Glomerular endothelial cell (primary cell): ENCODE data around the gene CMSS1. TPM values are rescaled to one million over a fixed set of nuclear protein-coding genes. Genes with fewer than 3 reads are reported as not detected.

Source experiments
- DNase-seq: peaks from one replicate; pipeline ENCODE4 v3.0.0-alpha.2; 2011; ENCODE audit warnings: low read depth, low spot score; ENCODE audit errors: extremely low read depth
- total RNA-seq: library from RNA; depleted of rRNA; stranded (reverse); fragments of >200 nt; gene quantifications from 2 replicates; pipeline ENCODE4 v1.2.3, GENCODE V29; 2015

The CMSS1 gene
- total RNA-seq, 1 donor from 2014 or later = 12.4 TPM

DNA sequence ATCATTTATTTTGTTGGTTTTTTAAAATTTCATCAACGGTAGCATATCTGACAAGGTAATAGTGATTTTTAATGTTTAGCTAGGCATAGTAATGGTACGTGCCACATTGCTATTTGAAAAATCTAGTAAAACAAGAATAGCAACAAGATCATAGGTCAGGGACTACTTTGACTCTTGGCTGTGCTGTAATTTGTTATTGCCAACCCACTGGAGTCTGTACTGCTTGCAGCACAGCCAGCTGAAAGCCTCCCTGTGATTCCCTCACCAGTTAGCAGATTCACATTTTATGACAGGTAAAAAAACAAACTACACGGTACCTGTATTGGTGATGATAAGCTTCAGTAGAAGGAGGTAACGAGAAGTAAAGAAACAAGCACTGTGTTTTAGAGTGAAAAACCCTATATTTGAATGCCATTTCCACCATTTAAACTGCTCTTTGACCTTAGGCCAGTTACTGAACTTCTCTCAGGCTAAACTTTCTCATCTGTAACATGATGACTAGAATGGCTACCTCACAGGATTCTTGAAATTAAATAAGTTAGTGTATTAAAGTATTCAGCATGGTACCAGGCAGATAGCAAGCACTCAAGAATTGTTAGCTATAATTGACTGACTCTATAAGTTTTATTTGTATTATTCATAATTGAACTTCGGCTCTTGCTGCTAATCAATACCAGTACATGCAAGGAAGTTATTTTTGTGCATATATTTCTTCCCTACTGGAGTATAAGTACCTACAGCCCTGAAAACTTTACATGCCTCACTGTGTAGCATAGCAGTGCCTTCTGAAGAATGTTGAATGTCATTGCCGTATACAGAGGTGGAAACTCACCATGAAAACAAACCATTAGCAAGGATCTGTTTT is 280.5 kb downstream of the CMSS1 start:
- DNase-seq = no peak

DNA sequence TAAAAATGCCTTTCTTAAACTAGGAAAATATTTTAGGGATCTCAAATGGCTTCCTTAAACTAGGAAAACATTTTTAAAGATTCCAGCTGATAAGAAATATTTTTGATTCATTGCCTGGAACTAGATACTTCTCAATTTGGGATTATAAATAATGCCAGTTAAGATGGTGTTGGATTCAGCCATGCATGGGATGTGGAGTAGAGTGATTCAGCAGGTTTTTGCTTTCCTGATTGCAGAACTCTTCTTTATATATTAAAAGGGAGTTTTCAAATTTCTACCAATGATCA is 281.1 kb downstream of the CMSS1 start:
- DNase-seq = no peak

DNA sequence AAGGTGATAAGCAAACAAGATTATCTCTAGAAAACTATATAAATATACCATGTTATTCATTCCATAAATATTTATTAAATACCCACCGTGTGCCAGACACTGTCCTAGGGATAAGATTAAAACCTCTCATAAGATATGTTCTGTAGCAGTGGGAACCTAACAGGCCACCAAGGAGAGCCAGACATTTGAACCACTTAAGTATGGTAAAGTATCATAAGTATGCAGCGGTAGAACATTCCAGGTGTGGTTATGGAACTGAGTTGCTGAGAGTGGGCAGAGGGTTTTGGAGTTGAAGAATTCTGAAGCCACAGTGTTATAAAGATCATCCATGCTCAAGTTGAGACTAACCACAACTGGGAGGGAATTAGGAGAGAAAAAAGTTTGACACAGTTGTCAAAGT is 282.0 kb downstream of the CMSS1 start:
- DNase-seq = no peak

DNA sequence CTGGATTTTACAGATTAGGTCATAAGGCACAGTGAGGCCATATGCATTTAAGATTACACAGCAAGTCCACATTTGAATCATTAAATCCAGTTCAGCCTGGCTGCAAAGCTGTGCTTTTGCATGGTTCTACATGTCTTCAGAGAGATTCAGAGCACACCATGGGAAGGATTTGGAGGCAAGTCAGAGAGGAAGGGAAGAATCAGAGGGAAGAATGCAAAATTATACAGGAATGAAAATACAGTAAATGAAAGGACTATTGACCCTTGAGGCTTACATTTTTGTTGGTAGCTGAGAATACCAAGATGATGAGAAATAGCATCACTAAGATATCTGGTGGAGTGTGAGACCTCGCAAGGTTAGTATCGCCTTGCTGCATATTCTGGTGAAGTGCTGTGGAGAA is 282.8 kb downstream of the CMSS1 start:
- DNase-seq = no peak

DNA sequence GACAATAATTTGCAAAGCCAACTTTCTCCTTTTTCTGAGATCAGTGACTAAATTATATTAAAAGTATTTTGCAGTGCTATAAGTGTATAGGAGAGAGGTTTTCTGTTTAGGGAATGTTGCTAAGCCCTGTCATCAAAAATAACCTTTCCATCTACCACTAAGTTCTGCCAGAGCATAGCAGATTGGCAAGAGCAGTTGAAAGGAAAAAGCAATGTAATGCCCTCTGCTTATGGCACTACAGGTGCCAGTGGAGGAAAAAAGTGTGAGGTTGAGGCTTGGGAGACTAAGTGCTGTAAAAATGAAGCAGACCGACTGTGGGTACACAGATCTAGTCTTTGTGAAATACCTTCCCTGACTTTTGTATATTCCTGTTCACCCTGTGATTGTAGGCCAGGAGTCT is 285.1 kb downstream of the CMSS1 start:
- DNase-seq = no peak

DNA sequence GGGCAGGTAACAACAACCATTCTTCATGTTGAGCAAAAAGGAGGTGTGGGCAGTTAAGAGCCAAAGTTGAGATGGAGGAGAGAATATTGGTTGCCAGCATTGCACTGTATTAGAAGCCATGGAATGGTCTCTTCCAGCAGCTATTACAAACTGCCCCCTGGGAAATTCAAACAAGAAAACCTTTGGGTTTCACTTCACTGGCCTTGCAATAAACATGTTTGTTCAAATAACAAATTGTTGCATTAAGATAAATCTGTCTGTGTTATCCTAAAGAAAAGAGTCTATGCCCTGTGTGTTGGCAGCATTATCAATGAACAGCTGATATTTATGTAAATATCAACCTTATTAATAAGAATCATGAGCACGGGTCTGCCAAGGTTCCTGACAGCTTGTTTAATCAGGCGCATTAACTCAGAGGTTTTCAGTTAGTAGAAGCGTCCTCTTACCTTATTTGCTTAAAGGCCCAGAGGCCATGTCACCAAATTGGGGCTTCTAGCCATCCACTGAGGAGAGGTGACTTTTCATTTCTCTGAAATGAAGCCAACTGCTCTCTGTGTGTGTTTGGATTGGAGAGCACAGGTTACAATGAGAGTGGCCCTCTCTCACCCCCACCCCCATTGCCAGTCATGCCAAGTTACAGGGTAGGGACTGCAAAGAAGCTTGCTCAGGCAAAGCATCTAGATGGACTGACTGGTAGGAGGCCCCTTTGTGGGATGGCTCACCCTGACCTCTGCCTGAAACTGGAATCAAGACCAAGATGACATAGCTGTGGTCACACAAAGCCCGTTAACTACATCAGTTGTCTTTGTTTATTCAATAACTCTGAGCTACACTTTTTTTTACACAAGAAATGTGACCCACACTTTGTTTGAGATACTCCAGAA is 286.1 kb downstream of the CMSS1 start:
- no peak for DNase-seq

DNA sequence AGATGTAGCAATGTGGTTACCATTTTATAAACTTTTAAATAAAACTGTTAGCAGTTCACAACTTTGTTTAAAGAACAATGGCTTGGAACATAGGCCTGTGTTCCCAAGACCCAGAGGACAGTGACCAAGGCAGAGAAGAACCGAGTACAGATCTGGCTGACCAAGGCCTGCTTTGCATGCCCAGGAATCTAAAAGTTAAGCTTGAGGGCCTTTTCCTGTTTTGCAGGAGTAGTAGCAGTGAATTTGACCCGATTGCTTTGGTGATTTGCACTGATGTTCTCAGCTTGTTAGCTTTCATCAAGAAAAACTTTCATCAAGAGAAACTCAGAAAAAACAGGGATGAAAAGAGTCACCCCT is 286.8 kb downstream of the CMSS1 start:
- no peak for DNase-seq

DNA sequence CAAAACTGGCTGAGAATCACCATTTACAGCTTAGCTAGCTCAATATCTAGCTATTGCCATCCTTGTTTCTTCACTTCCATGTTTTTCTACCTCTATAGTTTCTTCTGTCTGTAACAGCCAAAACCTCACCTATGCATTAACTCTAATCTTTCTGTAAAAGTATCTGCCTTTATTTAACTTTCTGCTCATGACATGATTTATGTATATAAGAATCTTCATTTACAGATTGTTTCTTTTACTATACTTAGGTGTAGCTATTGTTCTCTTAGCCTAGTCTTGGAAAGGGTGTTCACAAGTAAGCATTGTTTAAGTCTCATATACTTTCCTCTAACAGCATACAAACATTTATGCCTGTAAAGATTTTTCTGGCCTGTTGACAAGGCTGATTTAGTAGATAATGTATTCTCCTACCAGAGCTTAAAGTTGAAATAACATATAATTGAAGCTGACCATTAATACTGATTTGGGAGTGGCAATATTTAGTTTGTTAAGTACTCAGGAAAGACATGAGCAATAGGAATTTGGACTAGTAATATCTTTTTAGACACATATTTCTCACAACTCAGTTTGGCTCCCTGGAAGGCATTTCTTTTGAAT is 287.3 kb downstream of the CMSS1 start:
- no peak for DNase-seq

DNA sequence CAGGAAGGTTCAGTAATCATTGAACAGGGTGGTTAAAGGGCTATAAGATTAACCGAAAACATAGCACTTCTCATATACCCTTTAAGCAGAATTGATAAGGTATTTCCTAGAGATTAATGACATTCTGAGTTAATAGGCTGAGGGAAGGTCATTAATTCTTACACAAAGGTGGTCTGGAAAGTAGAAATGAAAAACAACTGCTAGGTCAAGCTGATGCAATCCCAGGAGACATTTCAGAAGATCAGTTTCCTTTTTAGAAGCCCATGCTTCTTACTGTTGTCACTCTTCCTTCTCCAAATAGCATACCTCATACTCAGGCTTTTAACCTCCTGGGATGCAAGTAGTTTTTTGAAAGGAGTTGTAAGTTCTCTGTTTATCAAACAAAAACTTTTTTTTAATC is 287.8 kb downstream of the CMSS1 start:
- no peak for DNase-seq

DNA sequence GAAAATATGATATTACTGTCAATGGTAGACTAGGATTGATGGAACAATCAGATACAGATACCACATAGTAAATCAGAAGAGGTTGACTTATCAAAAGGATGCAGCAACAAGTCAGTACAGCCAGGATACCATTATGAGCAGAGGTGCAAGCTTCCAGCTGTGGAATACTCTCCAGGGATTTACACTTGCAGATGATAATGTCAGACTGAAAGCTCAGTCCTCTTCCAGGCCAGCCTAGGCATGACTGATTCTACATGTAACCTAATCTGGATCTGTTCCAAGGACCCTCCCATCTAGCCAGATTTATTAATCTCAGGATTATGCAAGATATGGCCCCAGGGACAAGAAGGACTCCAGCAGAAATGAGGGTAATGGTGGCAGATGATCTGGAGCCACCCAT is 288.4 kb downstream of the CMSS1 start:
- no peak for DNase-seq

DNA sequence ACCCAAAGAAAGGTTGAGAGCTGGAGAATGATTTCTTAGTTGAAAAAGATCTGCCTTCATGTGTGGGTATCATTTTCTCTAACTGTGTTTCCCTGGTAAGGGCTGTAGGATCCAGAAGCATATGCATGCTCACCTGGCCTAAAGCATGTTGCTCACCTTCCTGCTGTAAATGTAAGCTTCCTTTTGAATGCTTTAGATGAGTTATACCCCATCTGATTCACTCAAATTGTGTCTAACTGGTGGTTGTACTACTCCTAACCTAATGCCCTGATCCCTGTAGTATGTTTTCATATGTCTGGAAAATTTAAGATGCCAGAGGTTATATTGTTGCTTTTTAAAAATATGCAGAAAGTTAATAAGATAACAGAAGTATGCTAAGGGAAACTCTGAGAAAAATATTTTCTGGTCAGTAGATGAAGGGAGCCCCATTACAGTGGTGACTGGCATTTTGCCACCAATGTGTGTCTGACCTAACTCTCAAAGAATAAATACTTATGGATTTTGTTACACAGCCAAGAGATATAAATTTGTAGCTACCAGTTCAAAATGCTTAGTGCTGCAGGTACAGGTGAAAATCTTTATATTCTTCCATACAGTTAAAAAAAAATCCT is 289.0 kb downstream of the CMSS1 start:
- DNase-seq = no peak

DNA sequence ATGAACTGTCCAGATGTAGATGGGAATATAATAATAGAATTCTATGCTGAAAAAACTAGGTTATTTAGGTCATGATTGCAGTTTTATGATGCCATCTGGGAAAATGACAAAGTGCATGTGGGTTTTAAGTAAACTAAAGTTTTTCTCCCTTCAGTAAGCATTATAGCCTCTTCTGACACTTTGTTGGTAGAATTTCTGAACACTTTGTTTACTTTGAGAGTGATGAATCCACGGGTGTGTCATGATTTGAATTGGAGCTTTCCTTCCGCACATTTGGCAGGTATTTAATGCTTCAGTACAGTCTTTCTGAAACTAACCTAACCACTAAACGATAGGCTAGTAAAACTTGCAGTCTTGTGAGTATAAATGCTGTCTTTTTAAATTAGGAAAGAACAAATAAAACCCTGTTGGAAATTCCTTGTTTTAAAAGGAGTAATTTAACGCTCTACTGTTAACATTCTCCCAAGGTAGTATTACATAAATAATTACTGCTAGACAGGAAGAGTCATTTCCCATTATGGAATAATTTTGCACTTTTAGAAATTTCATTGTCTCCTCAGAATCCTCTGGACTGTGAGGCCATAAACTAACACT is 289.7 kb downstream of the CMSS1 start:
- DNase-seq = no peak

DNA sequence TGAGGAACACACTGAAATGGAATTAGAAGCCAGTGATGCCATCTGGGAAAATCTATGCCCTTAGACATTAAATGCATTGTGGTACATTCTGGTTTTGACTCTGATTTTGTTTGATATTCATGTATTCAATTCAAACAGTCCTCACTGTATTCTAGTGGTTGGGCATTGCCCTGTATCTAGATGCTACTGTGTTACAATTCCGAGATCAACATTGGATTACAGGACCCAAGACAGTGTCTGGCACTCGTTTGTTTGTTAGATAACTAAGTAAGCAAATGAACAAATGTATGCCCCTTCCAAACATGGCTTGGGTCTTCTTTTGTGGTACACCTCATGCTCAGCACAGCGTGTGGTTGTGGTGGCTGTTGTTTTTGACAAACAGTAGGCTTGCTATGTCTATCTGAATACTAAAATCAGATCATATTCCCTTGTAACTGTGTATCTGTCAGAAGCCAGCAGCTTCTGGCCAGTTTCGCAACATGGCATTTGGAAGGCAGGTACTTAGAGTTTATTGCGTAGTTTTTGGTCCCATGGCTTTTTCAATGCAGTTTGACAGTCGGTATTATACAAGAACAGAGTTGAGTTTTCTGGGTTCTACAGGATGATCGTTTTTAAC is 290.9 kb downstream of the CMSS1 start:
- no peak for DNase-seq

DNA sequence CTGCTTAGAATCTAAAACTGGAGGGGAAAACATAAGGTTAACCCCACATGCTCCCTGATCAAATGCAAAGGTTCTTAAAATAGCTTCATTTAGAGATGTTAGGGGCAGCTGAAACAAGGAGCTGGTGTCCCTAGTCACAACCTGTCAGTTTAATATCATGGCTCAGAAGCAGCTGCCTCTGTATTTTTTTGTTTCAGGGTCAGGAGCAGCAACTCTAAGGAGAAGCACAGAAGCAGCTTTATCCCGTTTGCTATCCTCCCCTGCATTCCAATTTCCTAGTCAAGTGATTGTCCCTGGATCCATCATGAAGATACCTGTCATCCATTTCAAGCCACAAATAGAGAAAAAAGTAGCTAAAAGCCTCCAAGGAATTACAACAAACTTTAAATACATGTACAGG is 292.5 kb downstream of the CMSS1 start:
- DNase-seq = no peak

DNA sequence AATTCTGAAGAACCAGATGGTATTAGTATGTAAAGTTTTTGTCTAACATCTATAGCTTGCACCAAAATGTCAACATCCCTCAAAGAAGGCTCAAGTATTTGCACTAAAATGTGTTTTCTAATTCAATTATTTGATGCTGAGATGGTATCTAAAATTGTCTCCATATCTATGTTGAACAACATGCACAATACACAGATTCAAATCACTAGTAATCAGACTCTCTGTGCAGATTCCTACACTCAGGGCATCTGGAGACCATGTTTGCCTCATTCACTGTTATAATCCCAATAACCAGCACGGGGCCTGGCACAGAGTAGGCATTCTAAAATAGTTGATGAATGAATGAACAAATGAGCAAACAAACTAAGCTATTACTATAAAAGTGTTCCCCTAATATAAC is 294.1 kb downstream of the CMSS1 start:
- no peak for DNase-seq

DNA sequence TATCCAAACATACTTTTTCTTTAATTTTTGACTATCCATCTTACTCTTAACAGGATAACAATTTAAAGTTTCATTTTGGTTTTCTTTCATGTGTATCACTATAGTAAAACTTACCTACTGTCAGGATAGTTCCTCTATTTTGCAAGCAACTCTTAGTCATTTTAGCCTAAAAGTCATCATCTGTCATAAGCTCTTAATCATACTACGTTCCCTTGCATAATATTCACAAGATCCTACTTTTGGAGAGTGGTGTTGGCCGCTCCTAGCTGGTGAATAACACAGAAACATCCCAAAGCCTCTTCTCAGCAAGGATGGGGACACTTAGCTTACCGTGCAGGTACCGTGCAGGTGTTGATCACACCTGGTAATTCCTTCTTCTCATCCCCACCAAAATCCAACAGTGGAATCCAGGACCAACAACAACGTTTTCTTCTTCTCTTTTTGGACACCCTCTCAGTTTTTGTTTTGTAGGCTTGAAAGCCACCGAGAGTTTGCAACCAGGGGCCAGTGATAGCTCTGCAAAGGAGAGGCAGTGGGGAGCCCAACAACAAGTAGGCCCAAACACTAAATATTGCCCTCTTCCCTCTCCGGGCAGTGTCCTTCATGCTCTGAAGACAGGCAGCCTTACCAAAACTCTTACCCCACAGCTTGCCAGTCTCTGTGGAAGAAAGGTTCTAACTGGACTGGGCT is 296.2 kb downstream of the CMSS1 start:
- no peak for DNase-seq

DNA sequence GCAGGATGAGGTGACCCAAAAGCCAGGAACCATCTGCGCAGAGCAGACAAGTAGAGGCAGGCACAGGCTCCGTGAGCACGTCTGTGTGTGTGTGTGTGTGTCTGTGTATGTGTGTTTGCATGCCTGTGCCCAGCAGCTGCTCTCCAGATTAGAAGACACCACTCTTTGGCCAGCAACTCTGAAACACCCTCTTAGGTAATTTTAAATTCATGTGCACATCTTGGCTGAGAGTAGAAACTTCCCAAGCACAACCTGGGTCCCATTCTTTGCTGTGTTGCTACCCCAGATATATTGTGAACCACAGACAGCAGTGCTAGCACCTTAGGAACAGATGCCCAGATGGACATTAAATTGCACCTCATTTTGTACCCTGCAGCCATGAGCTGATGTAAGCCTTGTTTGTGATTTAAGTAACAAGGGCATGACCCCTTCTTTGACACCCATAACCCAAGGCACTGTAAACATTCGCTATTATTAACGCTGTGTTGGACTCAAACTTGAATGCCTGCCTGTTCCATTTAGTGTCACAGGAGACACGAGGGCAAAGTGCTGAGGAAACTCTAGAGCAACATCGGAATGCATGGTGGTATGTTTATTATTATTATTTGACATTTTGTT is 296.9 kb downstream of the CMSS1 start, which contains the start of gene FILIP1L:
FILIP1L (minus strand) TSS at position 89 of the 618 bp plus-strand sequence.
- DNase-seq = no peak

DNA sequence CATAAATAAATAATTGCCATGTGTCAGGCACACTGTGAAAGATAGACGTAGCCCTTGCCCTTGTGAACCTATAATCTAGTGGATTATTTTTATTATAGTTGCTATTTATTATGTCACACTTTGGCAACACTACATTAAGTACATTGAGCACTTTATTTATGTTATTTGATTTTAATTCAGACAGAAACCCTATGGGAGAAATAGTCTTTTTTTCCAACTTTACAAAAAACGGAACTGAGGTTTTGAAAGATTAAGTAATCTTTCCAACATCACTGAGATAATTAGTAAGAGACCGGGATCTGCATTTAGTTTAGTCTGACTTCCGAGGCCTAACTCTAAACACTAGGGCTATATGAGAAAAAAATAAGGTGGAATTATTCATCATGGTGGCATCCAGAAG is 299.4 kb downstream of the CMSS1 start:
- DNase-seq = no peak

DNA sequence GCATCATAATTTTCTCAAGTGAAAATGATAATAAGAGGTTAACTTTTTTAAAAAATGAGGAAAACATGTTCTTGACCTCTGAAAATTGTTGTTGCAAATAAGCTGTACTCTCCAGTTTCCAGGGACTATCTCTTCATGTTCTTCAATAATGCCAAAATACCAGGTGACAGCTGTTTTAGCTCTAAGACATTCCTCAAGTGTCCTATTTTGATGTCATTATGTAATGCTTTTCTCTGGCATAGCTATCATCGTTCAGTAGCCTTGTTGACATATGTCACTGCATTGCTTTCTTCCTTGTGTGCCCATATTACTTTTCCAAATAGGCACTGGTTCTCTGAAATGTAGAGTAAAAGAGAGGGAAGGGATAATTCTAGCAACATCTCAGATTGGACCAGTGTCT is 302.4 kb downstream of the CMSS1 start:
- no peak for DNase-seq
